PC-9 (cell line): ENCODE results near the gene MCEMP1. TPM values are rescaled to one million over a fixed set of nuclear protein-coding genes. Genes with fewer than 3 reads are reported as not detected.
A peak's percentile ranks its signal among the peaks of the same experiment; 100 is the strongest.

Experiments
- BruUV-seq: library from RNA; stranded (reverse); fragments of 400-500 nt; replicated peaks from 2 replicates; lab custom pipeline; 2021; lab: Mats Ljungman, UMichigan
- CTCF ChIA-PET: fragments of 300-600 bp; sonication (Branson Sonifier 250); formaldehyde crosslinking; loops from one replicate; lab custom pipeline; 2022; ENCODE audit warnings: antibody characterized with exemption; lab: Charles Lee
- POLR2A ChIA-PET: fragments of 300-600 bp; sonication (Branson Sonifier 250); formaldehyde crosslinking; loops from one replicate; lab custom pipeline; 2022; ENCODE audit warnings: antibody characterized with exemption; ENCODE audit not compliant: unreplicated experiment; lab: Charles Lee
- DNase-seq, 2 experiments: peaks; one replicate each; pipeline versions ENCODE4 v3.0.0 to v3.0.0-alpha.2; 2015 to 2022; ENCODE audit warnings: mixed read lengths in 1 of 2
- H2AFZ ChIP-seq: fragments of 200-600 bp; sonication (generic); 2 replicates; pipeline ENCODE4 v1.8.1; 2017; ENCODE audit warnings: antibody characterized with exemption
- H3F3A ChIP-seq: fragments of 200-600 bp; sonication (generic); 2 replicates; pipeline ENCODE4 v1.8.1; 2017; ENCODE audit warnings: antibody characterized with exemption, mild to moderate bottlenecking, low read depth; ENCODE audit not compliant: insufficient read depth
- H3K27ac ChIP-seq: fragments of 200-600 bp; sonication (generic); 2 replicates; pipeline ENCODE4 v1.6.1; 2016; ENCODE audit warnings: mixed run types
- H3K27me3 ChIP-seq: fragments of 200-600 bp; sonication (generic); 2 replicates; pipeline ENCODE4 v1.6.1; 2016; ENCODE audit warnings: low read depth, mixed run types; ENCODE audit not compliant: insufficient read depth
- H3K36me3 ChIP-seq: fragments of 200-600 bp; sonication (generic); 2 replicates; pipeline ENCODE4 v1.6.1; 2016; ENCODE audit warnings: low read depth, mixed run types
- H3K4me1 ChIP-seq: fragments of 200-600 bp; sonication (generic); replicated peaks from 2 replicates; pipeline ENCODE4 v1.6.1; 2016; ENCODE audit warnings: mixed run types; ENCODE audit not compliant: insufficient read depth
- H3K4me2 ChIP-seq: fragments of 200-600 bp; sonication (generic); 2 replicates; pipeline ENCODE4 v1.6.1; 2017; ENCODE audit warnings: mixed run types
- H3K4me3 ChIP-seq: fragments of 200-600 bp; sonication (generic); 2 replicates; pipeline ENCODE4 v1.6.1; 2016; ENCODE audit warnings: mixed run types
- H3K79me2 ChIP-seq: fragments of 200-600 bp; sonication (generic); 2 replicates; pipeline ENCODE4 v1.6.1; 2017; ENCODE audit warnings: low read depth, mixed run types
- H3K9me2 ChIP-seq: fragments of 200-600 bp; sonication (generic); 2 replicates; pipeline ENCODE4 v1.8.1; 2017; ENCODE audit warnings: mild to moderate bottlenecking; ENCODE audit not compliant: insufficient read depth
- H3K9me3 ChIP-seq: fragments of 200-600 bp; sonication (generic); 2 replicates; pipeline ENCODE4 v1.8.1; 2016; ENCODE audit warnings: low read depth; ENCODE audit not compliant: insufficient read depth
- H4K20me1 ChIP-seq: fragments of 200-600 bp; sonication (generic); 2 replicates; pipeline ENCODE4 v1.8.1; 2017; ENCODE audit not compliant: insufficient read depth
- EZH2 ChIP-seq: fragments of 200-600 bp; sonication (generic); IDR thresholded peaks from 2 replicates; pipeline ENCODE4 v1.8.0; 2017; ENCODE audit warnings: antibody characterized with exemption, low read depth
- intact Hi-C: fragments of 100-400 bp; cut with micrococcal nuclease; formaldehyde crosslinking; loops from one replicate; pipeline ENCODE4 v1.10.0; 2022; ENCODE audit not compliant: unreplicated experiment
- total RNA-seq: library from RNA; stranded (reverse); gene quantifications from 2 replicates; pipeline ENCODE4 v1.2.3, GENCODE V29; 2021
- TF ChIP-seq, protein P1 (sequence below): fragments of 200-600 bp; sonication (generic); conservative IDR thresholded peaks from 2 replicates; pipeline ENCODE4 v1.6.1; 2017; ENCODE audit warnings: mixed run types, antibody characterized with exemption, mild to moderate bottlenecking, moderate library complexity

The MCEMP1 gene
- total RNA-seq, 1 experiment from 2014 or later, result not detected

DNA sequence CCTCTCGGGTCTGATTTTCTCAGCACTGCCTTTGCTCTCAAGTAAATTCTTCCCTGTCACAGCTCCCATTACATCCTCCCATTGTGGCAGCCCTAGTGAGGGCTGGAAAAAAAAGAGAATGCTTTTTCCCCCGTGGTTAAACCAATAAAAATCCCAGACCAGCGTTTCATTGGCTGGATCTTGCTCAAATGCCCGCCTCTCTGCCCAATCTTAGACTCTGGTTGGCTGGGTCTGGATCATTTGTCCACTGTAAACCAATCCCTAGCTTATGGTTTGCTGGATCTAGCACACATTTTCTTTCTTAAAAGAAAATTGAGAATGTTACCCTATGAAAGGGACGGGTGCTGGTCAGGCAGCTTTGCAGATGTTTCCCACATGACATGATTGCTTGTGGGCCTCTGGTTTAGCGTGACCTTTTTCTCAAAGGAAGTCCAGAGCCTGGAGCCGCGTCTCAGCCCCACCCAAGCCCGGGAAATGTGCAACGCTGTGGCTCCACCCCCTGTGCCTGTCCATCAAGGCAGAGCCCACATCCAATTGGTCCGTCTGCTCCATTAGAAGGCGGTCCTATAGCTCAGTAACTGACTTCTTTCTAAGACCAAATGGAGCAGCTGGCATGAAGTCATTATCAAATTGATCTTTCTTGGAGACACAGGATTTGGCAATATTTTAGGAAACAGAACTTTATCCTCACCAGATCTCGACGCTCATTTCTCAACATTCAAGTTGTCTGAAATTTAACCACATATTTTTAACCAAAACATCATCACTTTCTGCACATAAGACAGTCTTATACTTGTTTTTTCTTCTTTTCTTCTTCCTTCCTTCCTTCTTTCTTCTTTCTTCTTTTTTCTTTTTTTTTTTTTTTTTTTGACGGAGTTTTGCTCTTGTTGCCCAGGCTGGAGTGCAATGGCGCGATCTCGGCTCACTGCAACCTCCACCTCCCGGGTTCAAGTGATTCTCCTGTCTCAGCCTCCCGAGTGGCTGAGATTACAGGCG, 2.6 kb upstream of the MCEMP1 start:
- H3K27ac ChIP-seq, result no peak overlapping the region
- peaks cover 73% of the 10 kb centered on the region for H3K27me3 ChIP-seq
- POLR2A ChIA-PET, result no interaction called here
- H3K9me2 ChIP-seq, result no peaks in the 10 kb centered on the region
- 0 out of 2 replicates have a peak, but pooled peaks cover 3% of the 10 kb centered on the region for H3K9me3 ChIP-seq
- 0 out of 2 replicates have a peak overlapping the region, but pooled peaks have one; percentile 18 for H2AFZ ChIP-seq
- peaks cover 11% of the 10 kb centered on the region; the same call in 1 of the 2 replicates for H3K4me1 ChIP-seq
- peak overlapping the region; percentile 53 for H3K4me2 ChIP-seq
- H3K36me3 ChIP-seq, result no peaks in the 10 kb centered on the region
- CTCF ChIA-PET, result interaction anchor here (0.6 kb wide), 1 partner anchor 188 kb away, joined by 3 read pairs; no protein-coding TSS in a partner anchor
- TF ChIP-seq, protein P1, sequence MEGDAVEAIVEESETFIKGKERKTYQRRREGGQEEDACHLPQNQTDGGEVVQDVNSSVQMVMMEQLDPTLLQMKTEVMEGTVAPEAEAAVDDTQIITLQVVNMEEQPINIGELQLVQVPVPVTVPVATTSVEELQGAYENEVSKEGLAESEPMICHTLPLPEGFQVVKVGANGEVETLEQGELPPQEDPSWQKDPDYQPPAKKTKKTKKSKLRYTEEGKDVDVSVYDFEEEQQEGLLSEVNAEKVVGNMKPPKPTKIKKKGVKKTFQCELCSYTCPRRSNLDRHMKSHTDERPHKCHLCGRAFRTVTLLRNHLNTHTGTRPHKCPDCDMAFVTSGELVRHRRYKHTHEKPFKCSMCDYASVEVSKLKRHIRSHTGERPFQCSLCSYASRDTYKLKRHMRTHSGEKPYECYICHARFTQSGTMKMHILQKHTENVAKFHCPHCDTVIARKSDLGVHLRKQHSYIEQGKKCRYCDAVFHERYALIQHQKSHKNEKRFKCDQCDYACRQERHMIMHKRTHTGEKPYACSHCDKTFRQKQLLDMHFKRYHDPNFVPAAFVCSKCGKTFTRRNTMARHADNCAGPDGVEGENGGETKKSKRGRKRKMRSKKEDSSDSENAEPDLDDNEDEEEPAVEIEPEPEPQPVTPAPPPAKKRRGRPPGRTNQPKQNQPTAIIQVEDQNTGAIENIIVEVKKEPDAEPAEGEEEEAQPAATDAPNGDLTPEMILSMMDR, result no peak
- no peak for TF ChIP-seq EZH2
- H3K79me2 ChIP-seq, result no peaks in the 10 kb centered on the region
- peak; percentile 33 to 66 for DNase-seq
- intact Hi-C loops, result loop anchor here (10.0 kb wide), 2 partner anchors 250 to 320 kb away; partner anchors contain the start of genes CTXN1 and SNAPC2
- H3K4me3 ChIP-seq, result no peak overlapping the region; the same call in 1 of the 2 replicates
- H4K20me1 ChIP-seq, result no peaks in the 10 kb centered on the region
- H3F3A ChIP-seq, result peaks cover 7% of the 10 kb centered on the region; the same call in 1 of the 2 replicates
- no TSS peak for BruUV-seq

DNA sequence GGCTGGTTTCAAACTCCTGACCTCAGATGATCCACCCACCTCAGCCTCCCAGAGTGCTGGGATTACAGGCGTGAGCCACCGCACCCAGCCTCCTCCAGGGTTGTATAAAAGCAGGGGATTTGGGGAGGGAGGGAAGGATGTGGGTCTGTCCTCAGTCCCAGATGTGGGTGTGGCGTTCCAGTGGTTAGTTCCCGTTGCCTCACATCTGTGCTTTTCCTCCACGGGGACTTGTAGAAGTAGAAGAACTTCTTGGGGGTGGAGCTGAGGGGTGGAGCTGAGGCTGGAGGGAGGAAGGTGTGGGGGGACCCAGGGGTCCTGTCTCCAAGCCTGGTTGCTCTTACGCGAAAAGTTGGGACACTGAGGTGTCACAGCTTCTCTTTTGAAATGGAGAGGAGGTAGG, 514 bp upstream of the MCEMP1 start:
- DNase-seq, result no peak
- peaks cover 16% of the 10 kb centered on the region; the same call in 1 of the 2 replicates for H3K4me1 ChIP-seq
- no peaks in the 10 kb centered on the region for H4K20me1 ChIP-seq
- no peaks in the 10 kb centered on the region for H3K36me3 ChIP-seq
- TF ChIP-seq EZH2, result no peak
- TF ChIP-seq, protein P1, result no peak
- BruUV-seq, result no TSS peak
- intact Hi-C loops, result loop anchor here (10.0 kb wide), 2 partner anchors 248 to 322 kb away; partner anchors contain the start of genes CTXN1 and SNAPC2
- POLR2A ChIA-PET, result no interaction called here
- H3K9me3 ChIP-seq, result 0 out of 2 replicates have a peak, but pooled peaks cover 3% of the 10 kb centered on the region
- CTCF ChIA-PET, result no interaction called here
- peaks cover 56% of the 10 kb centered on the region for H3K27me3 ChIP-seq
- no peak overlapping the region for H3K4me3 ChIP-seq
- peaks cover 7% of the 10 kb centered on the region for H3K79me2 ChIP-seq
- no peak overlapping the region for H2AFZ ChIP-seq
- peak overlapping the region; percentile 51 for H3K4me2 ChIP-seq
- peaks cover 7% of the 10 kb centered on the region; the same call in 1 of the 2 replicates for H3F3A ChIP-seq
- H3K27ac ChIP-seq, result no peak overlapping the region
- H3K9me2 ChIP-seq, result no peaks in the 10 kb centered on the region

DNA sequence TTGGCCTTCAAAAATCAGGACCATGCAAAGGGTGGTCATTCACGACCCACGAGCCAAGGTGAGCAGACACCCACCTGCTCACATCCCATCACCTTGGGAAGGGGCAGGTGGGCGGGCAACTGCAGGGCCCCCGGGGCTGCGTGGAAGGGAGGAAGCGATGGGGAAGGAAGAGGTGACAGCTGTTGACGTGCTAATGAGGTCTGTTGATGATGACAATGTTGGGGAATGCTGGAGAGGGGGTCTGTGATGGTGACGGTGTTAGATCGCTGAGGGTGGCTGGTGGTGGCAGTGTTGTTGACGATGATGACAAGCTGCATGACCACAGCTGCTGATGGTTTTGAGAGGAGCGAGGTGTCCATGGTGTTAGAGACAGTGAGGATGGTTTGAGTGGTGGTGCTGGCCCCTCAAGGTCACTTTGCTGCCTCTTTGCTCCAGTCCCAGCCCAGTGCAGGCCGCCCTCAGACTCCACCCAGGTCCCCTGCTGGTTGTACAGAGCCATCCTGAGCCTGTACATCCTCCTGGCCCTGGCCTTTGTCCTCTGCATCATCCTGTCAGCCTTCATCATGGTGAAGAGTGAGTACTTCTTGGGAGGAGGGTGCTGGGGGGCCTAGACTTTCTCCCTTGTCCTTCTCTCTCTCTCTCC, 900 bp downstream of the MCEMP1 start:
- Histone ChIP-seq H4K20me1 (no peaks in the 10 kb centered on the region), H3K79me2 (peaks cover 19% of the 10 kb centered on the region), H2AFZ (no peak overlapping the region), H3K4me1 (peaks cover 16% of the 10 kb centered on the region; the same call in 1 of the 2 replicates), H3K36me3 (no peaks in the 10 kb centered on the region), H3K9me3 (0 out of 2 replicates have a peak, but pooled peaks cover 3% of the 10 kb centered on the region), H3K27ac (no peak overlapping the region), H3K9me2 (no peaks in the 10 kb centered on the region), H3K27me3 (peaks cover 42% of the 10 kb centered on the region), H3K4me2 (no peak overlapping the region), H3K4me3 (no peak overlapping the region), H3F3A (peaks cover 7% of the 10 kb centered on the region; the same call in 1 of the 2 replicates)
- CTCF ChIA-PET, result no interaction called here
- BruUV-seq, result no TSS peak
- POLR2A ChIA-PET, result interaction anchor here (0.6 to 0.7 kb wide), 2 partner anchors 99 to 155 kb away, joined by 3 read pairs; no protein-coding TSS in a partner anchor
- intact Hi-C loops, result loop anchor here (2.0 to 10.0 kb wide), 3 partner anchors 59 to 323 kb away; partner anchors contain the start of genes CTXN1 and SNAPC2
- DNase-seq, result no peak
- TF ChIP-seq, protein P1, result no peak
- TF ChIP-seq EZH2, result no peak
